MG63 (cell line): ENCODE results near the gene CUL4A. TPM values are rescaled to one million over a fixed set of nuclear protein-coding genes. Genes with fewer than 3 reads are reported as not detected.
"Not testable (repeated sequence)": the region's sequence is repeated elsewhere in the genome, so short reads cannot be mapped to it uniquely, and the experiment has no call there.

ENCODE experiments used
- DNase-seq: peaks from one replicate; pipeline ENCODE4 v3.0.0-alpha.2; 2020
- H3K27me3 ChIP-seq: fragments of 250-450 bp; sonication (Bioruptor Pico); 2 replicates; pipeline ENCODE4 v1.5.1; 2020; ENCODE audit warnings: mild to moderate bottlenecking, moderate library complexity
- H3K36me3 ChIP-seq: fragments of 250-450 bp; sonication (Bioruptor Pico); 2 replicates; pipeline ENCODE4 v1.5.1; 2020; ENCODE audit warnings: mild to moderate bottlenecking, moderate library complexity
- H3K4me3 ChIP-seq: fragments of 250-450 bp; sonication (Bioruptor Pico); 2 replicates; pipeline ENCODE4 v1.5.1; 2020; ENCODE audit warnings: mild to moderate bottlenecking, moderate library complexity
- H3K9me3 ChIP-seq: fragments of 250-450 bp; sonication (Bioruptor Pico); 2 replicates; pipeline ENCODE4 v1.5.1; 2020; ENCODE audit warnings: mild to moderate bottlenecking, moderate library complexity
- total RNA-seq: library from RNA; depleted of rRNA; stranded (reverse); fragments of >200 nt; shearing (Covaris generic); gene quantifications from 2 replicates; pipeline ENCODE4 v1.2.3, GENCODE V29; 2014; ENCODE audit warnings: low replicate concordance

Gene CUL4A
- total RNA-seq, 1 experiment from 2014 or later: 157 TPM

DNA sequence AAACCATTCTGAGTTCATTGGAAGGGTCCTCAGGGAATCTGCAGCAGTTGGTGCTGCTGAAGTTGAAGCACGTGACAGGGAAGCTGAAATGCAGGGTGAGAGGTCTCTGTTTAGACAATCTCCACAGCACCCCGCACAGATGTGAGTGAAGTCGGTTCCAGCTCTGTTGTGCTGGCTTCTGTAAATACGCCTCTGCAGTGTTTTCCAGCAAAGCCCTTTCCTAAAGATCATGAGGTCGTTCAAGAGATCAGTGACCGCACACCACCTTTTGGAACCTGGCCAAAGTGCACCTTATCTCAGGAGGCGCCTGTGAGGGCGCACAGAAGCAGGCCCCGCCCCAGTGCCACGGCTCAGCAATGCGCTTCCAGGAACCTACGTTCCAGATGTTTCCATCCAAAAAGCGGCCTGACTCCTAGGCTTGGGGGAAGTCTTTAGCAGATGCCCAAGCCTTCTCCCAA is 10.8 kb downstream of the CUL4A start:
- Histone ChIP-seq H3K36me3 (peaks cover 49% of the 10 kb centered on the region), H3K27me3 (no peaks in the 10 kb centered on the region), H3K4me3 (no peak overlapping the region), H3K9me3 (no peaks in the 10 kb centered on the region)
- DNase-seq: no peak

DNA sequence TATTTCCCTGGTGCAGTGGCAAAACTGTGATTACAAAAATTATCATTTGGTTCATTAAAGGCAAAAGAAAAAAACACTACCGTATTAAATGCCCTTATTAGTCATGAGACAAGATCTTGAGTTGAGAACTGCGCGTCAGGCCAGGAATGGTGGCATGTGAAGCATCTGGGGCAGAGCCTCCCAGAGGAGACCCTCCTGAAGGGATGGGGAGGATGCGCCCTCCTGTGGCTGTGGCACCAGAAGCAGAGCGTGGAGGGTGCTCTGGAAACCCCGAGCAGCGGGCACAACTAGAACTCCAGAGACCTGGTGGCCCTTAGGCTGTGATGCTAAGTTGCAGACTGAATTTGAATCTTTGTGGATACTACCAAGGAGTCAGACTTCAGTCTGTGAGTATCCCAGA is 11.5 kb downstream of the CUL4A start:
- no peaks in the 10 kb centered on the region for H3K9me3 ChIP-seq
- no peak overlapping the region for H3K4me3 ChIP-seq
- no peaks in the 10 kb centered on the region for H3K27me3 ChIP-seq
- DNase-seq: no peak
- peaks cover 56% of the 10 kb centered on the region for H3K36me3 ChIP-seq

DNA sequence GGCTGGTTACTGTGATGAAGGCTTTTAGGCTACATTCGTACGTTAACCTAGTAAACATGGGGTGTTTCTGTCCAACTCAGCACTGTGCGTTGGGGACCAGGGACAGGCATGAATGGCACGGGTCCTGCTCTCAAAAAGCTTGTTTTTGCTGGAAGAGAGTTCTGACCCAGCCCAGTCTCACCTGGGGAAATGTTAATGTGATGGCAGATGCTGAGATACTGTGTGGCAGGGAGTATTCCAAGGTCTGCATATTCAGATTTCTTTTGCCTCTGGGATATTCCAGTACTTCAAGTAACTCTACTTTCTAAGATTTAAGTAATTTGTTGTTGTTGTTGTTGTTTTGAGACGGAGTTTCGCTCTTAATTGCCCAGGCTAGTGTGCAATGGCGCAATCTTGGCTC is 13.7 kb downstream of the CUL4A start:
- no peaks in the 10 kb centered on the region for H3K9me3 ChIP-seq
- no peak overlapping the region for H3K4me3 ChIP-seq
- DNase-seq: no peak
- no peaks in the 10 kb centered on the region for H3K27me3 ChIP-seq
- peaks cover 77% of the 10 kb centered on the region for H3K36me3 ChIP-seq

DNA sequence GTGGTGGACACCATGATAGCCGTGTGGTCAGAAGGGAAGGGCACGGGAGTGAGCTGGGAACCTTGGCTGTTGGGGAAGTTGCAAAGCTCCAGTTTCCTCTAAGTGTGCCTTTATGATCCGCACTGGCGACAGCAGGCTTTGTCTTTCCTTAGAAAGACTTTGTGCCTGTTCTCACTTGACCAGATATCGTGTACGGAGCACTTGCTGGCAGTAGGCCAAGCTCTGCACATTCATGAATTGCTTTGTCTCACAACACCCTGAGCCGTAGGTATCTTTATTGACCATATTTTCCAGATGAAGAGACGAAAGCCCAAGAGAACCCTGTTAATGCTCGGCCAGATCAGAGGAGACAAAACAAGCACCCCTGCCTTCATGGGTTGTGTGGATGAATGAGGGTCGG is 15.1 kb downstream of the CUL4A start:
- H3K27me3 ChIP-seq: no peaks in the 10 kb centered on the region
- no peak for DNase-seq
- H3K36me3 ChIP-seq: peaks cover 79% of the 10 kb centered on the region
- H3K9me3 ChIP-seq: no peaks in the 10 kb centered on the region
- H3K4me3 ChIP-seq: no peak overlapping the region

DNA sequence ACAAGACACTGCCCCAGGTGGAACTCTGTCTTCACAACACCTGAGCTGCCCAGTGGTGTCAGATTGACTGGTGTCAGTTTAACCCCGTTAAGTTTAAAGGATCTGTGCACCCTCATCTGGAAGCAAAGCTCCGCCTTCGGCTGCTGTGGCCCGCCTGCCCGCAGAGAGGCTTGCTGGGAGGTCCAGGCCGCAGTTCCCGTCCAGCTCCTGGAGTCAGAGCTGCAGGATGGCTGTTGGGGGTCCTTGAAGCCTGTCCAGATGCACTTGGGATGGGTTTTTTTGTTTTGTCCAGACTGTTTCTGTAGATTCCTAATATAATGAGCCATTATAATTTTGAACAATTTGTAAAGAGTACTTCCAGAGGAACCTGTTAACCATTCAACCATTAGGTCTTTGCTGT is 16.1 kb downstream of the CUL4A start:
- Histone ChIP-seq H3K27me3 (no peaks in the 10 kb centered on the region), H3K4me3 (no peak overlapping the region), H3K36me3 (peaks cover 69% of the 10 kb centered on the region), H3K9me3 (no peaks in the 10 kb centered on the region)
- no peak for DNase-seq

DNA sequence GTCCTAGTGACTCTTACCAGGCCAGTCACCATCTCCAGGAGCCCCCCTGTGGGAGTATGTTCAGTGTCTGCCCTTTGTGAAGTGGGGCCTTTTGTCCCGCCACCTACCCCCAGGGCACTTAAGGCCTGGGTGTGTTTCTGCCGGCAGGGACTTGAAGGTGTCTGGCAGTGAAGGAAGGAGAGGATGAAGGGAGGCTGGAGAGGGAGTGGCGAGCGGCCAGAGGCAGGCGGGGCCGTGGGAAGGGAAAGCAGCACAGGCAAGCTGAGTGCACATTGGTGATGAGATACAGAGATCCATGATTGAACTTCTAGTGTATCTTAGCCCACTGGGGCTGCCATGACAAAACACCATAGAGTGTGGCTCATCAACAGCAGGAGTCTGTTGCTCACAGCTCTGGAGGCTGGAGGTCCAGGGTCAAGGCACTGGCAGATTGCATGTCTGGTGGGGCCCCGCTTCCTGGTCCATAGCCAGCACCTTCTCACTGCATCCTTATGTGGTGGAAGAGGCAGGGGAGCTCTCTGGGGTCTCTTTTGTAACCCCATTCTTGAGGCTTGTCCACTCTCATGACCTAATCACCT is 17.5 kb downstream of the CUL4A start:
- Histone ChIP-seq H3K27me3 (no peaks in the 10 kb centered on the region), H3K9me3 (no peaks in the 10 kb centered on the region), H3K4me3 (no peak overlapping the region), H3K36me3 (peaks cover 61% of the 10 kb centered on the region)
- no peak for DNase-seq

DNA sequence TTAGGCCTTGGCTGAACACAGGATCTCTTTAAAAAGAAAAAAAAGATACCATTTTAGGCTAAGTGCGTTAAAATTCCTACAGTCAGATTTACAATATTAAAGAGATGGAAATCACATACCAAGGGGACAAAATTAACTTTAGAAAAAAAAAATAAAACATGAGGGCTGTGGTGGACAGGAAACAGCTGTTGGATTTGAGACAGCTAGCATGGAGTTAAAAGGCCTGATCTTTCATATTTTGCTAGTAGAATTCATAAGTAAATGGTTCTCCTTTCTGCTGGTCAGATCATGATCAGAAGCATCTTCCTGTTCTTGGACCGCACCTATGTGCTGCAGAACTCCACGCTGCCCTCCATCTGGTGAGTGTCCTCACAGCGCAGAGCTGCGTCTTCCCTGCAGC is 19.7 kb downstream of the CUL4A start:
- H3K27me3 ChIP-seq: no peaks in the 10 kb centered on the region
- H3K4me3 ChIP-seq: no peak overlapping the region
- H3K36me3 ChIP-seq: peaks cover 64% of the 10 kb centered on the region
- H3K9me3 ChIP-seq: no peaks in the 10 kb centered on the region
- no peak for DNase-seq

DNA sequence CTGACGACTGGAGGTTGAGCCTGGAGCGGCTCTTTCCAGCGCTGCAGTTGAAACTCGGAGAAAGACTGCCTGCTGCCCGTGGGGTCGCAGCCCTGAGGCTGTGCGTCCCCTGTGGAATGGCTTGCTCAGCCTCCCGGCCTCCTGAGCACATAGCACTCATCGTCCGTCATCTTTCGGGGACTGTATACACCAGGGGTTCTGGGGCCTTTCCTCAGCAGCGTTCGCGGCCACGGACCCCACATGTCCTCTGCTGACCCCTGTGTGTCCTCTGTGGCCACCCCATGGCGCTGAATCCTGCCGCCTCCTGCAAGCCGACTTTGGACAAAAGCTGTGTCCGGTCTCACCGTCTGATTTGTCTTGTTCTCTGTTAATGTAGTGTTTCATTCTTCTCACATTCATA is 20.4 kb downstream of the CUL4A start:
- Histone ChIP-seq H3K36me3 (peaks cover 62% of the 10 kb centered on the region), H3K9me3 (no peaks in the 10 kb centered on the region), H3K27me3 (no peaks in the 10 kb centered on the region), H3K4me3 (no peak overlapping the region)
- DNase-seq: no peak

DNA sequence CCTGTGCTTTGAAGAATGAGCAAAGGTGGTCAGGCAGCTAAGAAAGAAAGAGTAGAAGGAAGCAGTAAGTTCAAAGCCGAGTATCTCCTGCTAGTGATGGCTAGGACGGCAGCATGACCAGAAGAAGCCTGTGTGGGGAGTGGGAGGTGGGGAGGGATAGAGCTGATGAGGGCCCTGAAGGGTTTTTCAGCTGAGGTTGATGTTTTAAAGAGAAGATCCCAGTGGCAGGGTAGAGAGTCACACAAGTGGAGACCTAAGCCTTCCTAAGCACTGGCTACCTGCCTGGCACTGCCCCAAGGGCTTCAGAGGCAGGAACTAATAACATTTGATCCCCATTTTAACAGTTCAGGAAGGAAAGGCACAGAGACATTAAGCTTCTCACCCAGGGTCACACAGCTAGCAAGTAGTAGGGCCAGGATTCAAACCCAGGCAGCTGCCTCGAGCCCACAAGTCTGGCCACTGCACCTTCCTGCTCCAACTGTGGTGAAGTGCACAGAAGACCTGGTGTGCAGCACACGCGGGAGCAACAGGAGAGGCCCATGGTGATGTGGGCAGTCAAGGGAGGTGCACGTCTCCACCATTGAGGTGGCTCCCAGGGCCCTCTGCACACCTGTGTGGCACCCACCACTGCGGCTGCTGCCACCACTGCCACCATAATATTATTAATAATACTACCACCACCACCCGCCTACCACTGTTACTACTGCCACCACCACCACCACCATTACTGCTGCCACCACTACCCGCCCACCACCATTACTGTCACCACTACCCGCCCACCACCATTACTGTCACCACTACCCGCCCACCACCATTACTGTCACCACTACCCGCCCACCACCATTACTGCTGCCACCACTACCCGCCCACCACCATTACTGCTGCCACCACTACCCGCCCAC is 22.1 kb downstream of the CUL4A start:
- no peak for DNase-seq
- H3K36me3 ChIP-seq: peaks cover 53% of the 10 kb centered on the region
- no peak overlapping the region for H3K4me3 ChIP-seq
- H3K27me3 ChIP-seq: no peaks in the 10 kb centered on the region
- H3K9me3 ChIP-seq: no peaks in the 10 kb centered on the region

DNA sequence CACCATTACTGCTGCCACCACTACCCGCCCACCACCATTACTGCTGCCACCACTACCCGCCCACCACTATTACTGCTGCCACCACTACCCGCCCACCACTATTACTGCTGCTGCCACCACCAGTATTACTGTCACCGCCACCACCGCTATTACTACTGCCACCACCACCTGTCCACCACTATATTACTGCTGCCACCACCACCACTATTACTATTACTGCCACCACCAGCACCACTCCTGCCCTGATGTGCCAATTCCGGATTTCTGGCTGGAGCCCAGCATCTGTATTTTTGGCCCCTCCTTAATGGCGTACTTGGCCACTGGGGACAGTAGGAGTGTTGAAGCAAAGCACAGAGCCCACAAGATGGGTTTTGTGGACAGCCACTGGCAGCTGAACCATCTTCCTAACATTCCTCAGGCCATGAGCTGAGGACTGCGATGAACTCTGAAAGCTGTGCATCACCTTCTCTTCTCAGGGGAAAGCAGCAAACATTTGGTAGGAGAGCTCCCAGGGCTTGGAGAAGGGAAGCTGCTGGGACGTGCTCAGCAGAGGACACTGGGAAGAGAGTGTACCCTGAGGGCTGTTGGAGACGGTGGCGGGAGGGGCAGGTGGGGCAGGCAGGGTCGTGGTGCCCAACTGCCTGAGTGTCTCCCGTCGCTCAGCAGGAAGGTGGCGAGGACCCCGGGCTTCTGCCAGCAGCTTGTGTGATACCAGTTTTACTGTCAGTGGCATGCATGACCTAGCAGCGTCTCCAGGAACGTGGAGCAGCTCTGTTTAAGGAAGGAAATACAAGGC is 23.0 kb downstream of the CUL4A start:
- Histone ChIP-seq H3K9me3 (no peaks in the 10 kb centered on the region), H3K4me3 (no peak overlapping the region), H3K27me3 (no peaks in the 10 kb centered on the region), H3K36me3 (peaks cover 47% of the 10 kb centered on the region)
- DNase-seq: no peak

DNA sequence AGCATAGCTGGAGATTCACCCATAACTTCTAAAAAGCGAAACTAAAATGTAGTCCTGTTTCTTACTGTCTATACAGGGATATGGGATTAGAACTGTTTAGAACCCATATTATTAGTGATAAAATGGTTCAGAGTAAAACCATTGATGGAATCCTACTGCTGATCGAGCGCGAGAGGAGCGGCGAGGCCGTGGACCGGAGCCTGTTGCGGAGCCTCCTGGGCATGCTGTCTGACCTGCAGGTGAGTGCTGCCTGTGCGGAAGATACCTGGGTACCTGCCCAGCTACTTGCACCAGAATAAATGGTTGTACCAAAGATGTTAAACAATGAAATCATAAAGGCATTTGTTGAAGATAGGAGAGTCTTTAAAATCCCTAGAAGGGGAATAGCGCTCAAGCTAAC is 23.7 kb downstream of the CUL4A start:
- H3K9me3 ChIP-seq: no peaks in the 10 kb centered on the region
- peaks cover 41% of the 10 kb centered on the region for H3K36me3 ChIP-seq
- H3K27me3 ChIP-seq: no peaks in the 10 kb centered on the region
- no peak overlapping the region for H3K4me3 ChIP-seq
- no peak for DNase-seq

DNA sequence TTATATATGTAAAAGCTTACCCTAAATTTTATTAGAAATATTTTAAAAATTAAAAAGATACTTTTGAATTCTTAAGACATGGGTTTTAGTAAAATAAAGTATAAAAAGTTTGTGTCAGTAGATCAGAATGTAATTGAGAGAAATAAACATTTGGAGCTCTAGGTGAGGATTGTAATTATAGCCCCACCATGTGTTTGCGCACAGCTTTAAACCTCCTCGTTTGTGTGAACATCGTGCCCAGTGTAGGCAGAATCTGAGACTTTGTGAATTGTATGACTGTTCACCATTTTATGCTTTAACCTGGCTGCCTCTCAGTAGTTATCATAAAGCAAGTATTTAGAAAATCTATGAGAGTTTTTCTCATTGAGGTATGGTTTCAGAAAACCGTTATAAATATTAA is 29.1 kb downstream of the CUL4A start:
- H3K9me3 ChIP-seq: no peaks in the 10 kb centered on the region
- H3K36me3 ChIP-seq: peaks cover 44% of the 10 kb centered on the region
- H3K4me3 ChIP-seq: no peak overlapping the region
- no peaks in the 10 kb centered on the region for H3K27me3 ChIP-seq
- no peak for DNase-seq

DNA sequence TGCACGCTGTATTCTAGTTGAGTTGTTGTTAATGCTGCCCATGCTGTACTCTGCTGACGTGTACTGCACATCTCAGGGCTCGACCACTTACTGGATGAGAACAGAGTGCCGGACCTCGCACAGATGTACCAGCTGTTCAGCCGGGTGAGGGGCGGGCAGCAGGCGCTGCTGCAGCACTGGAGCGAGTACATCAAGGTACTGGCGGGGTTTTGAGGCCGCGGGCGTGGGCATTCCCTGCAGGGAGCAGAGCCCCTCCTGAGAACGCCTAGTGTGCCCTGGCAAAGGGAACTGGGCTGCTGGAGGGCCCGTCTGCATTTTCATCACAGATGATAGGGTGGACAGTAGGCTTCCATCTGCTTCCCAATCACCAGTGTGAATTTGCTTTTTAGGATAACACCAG is 29.9 kb downstream of the CUL4A start:
- DNase-seq: no peak
- Histone ChIP-seq H3K27me3 (no peaks in the 10 kb centered on the region), H3K36me3 (peaks cover 52% of the 10 kb centered on the region), H3K4me3 (no peak overlapping the region), H3K9me3 (no peaks in the 10 kb centered on the region)

DNA sequence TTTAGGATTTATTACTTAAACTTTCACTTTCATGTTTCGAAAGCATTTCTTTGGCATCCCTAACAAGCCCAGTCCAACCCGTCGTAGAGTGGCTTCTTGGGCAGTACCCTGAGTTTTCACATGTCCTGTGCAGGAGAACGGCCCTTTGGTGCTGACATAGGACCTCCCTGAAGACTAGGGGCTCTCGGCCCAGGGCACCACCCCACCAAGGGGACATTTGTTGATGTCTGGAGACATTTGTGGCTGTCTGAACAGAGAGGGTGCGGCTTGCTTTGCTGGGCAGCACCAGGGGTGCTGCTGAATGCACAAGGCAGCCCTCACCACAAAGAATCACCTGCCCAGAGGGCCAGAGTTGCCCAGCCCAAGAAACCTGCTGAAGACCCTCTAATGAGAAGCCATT is 30.6 kb downstream of the CUL4A start:
- Histone ChIP-seq H3K9me3 (no peaks in the 10 kb centered on the region), H3K27me3 (no peaks in the 10 kb centered on the region), H3K36me3 (peaks cover 53% of the 10 kb centered on the region), H3K4me3 (no peak overlapping the region)
- DNase-seq: no peak

DNA sequence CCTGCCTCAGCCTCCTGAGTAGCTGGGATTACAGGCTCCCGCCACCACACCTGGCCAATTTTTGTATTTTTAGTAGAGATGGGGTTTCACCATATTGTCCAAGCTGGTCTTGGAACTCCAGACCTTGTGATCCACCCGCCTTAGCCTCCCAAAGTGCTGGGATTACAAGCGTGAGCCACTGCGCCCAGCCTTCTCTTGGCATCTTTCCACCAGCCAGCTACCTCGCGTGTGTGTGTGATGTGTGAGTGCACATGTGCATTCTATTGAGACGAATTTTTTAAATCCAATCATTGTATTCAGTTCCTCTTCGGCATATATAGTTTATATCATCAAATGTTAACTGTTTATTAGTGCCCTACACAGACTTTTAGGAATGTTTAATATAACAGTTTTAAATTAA is 32.2 kb downstream of the CUL4A start:
- not testable (repeated sequence) for H3K4me3 ChIP-seq, DNase-seq, H3K27me3 ChIP-seq, H3K9me3 ChIP-seq
- H3K36me3 ChIP-seq: peaks cover 61% of the 10 kb centered on the region

DNA sequence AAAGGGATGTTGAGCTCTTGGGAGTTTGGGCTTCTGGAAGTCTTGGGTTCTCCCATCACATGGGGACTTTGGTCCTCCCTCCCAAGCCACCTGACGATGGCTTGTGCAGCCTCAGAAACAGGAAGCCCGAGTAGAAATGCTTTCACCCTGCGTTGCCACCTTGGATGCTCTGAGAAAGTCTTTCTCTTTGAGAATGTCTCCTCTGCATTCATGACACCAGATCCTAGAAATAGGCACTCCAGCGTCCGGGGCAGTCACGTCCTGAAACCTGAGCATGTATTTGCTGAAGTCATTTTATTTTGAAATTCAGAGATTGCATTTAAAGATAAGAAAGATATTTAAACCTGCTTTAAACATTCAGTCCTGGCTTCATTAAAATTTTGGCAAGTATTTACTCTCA is 34.4 kb downstream of the CUL4A start:
- no peaks in the 10 kb centered on the region for H3K27me3 ChIP-seq
- DNase-seq: no peak
- no peaks in the 10 kb centered on the region for H3K9me3 ChIP-seq
- H3K36me3 ChIP-seq: peaks cover 75% of the 10 kb centered on the region
- H3K4me3 ChIP-seq: no peak overlapping the region
